ENCODE measurements around the gene TMEM170A. TPM values are rescaled to one million over a fixed set of nuclear protein-coding genes. Genes with fewer than 3 reads are reported as not detected.

The TMEM170A gene
- total RNA-seq, 1 experiment from 2014 or later: 46.8 TPM

GRCh38 chr16:75477680-75478473, 13.4 kb upstream of the TMEM170A start:
- Histone ChIP-seq H3K79me2 (ENCODE audit: insufficient read depth, low read length) (no peaks in the 10 kb centered on the region), H4K91ac (ENCODE audit: insufficient read length, low read depth, low read length) (no peak overlapping the region), H2BK15ac (ENCODE audit: low read depth, low read length) (no peak overlapping the region), H3K9ac (ENCODE audit: extremely low read depth, insufficient read length, low read length) (no peak overlapping the region), H3K27me3 (ENCODE audit: insufficient read depth, low read length) (no peaks in the 10 kb centered on the region), H3T11ph (ENCODE audit: low read length) (no peak overlapping the region), H3K18ac (ENCODE audit: insufficient read length, low read depth, low read length) (no peak overlapping the region), H3K23ac (ENCODE audit: insufficient read length, low read depth, low read length) (no peak overlapping the region), H3K4me2 (ENCODE audit: insufficient read depth, insufficient read length, low read length) (no peak overlapping the region), H2AFZ (ENCODE audit: low read length) (no peak overlapping the region), H3K27ac (ENCODE audit: insufficient read length, low read depth, low read length) (no peak overlapping the region), H2BK20ac (ENCODE audit: low read depth, low read length, poor library complexity, severe bottlenecking) (no peak overlapping the region), H3K4me1 (ENCODE audit: insufficient read depth, low read length) (no peaks in the 10 kb centered on the region), H3K56ac (ENCODE audit: insufficient read length, low read depth, low read length) (no peak overlapping the region), H3K14ac (ENCODE audit: insufficient read depth, low read length) (no peak overlapping the region), H3K4ac (ENCODE audit: low read depth, low read length) (no peak overlapping the region), H3K79me1 (ENCODE audit: insufficient read depth, low read depth, low read length, poor library complexity, severe bottlenecking) (no peaks in the 10 kb centered on the region), H2AK5ac (ENCODE audit: insufficient read length, low read length) (no peak overlapping the region), H3K9me3 (ENCODE audit: control insufficient read depth, low read depth, low read length) (no peaks in the 10 kb centered on the region), H2BK5ac (ENCODE audit: insufficient read length, low read length) (no peak overlapping the region), H3K23me2 (ENCODE audit: insufficient read length, low read depth, low read length, poor library complexity, severe bottlenecking) (no peaks in the 10 kb centered on the region), H4K20me1 (ENCODE audit: control insufficient read depth, insufficient read depth, insufficient read length) (no peaks in the 10 kb centered on the region), H2BK120ac (ENCODE audit: low read depth, low read length, poor library complexity, severe bottlenecking) (no peak overlapping the region), H4K5ac (ENCODE audit: insufficient read length, low read depth, low read length) (no peak overlapping the region), H4K8ac (replicated peaks; ENCODE audit: insufficient read length, low read depth, low read length) (no peak overlapping the region), H2BK12ac (ENCODE audit: insufficient read length, low read depth, low read length) (no peak overlapping the region)
- WGBS (ENCODE audit: extremely low coverage, insufficient read length, low lambda C conversion rate): no CpG with 5 or more reads among the region's 4 CpGs
- Mint-ChIP-seq H3K4me1 (peaks cover 5 to 9% of the 10 kb centered on the region in 2 experiments; a peak in 3 of 4 replicates), H3K36me3 (ENCODE audit: insufficient read depth in 1 of 3, low read depth in 3 of 3) (peaks cover 27 to 56% (median 47%) of the 10 kb centered on the region in 3 experiments), H3K27me3 (ENCODE audit: low read depth) (no peaks in the 10 kb centered on the region; the same call in 1 of the 2 replicates), H3K9me3 (no peaks in the 10 kb centered on the region), H3K4me3 (no peak overlapping the region), H3K27ac (peak overlapping the region in 2 of 3 experiments; percentile 1 to 74; a peak in 2 of 7 replicates)
- no peak for DNase-seq
- TF ChIP-seq, protein P1, sequence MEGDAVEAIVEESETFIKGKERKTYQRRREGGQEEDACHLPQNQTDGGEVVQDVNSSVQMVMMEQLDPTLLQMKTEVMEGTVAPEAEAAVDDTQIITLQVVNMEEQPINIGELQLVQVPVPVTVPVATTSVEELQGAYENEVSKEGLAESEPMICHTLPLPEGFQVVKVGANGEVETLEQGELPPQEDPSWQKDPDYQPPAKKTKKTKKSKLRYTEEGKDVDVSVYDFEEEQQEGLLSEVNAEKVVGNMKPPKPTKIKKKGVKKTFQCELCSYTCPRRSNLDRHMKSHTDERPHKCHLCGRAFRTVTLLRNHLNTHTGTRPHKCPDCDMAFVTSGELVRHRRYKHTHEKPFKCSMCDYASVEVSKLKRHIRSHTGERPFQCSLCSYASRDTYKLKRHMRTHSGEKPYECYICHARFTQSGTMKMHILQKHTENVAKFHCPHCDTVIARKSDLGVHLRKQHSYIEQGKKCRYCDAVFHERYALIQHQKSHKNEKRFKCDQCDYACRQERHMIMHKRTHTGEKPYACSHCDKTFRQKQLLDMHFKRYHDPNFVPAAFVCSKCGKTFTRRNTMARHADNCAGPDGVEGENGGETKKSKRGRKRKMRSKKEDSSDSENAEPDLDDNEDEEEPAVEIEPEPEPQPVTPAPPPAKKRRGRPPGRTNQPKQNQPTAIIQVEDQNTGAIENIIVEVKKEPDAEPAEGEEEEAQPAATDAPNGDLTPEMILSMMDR (conservative IDR thresholded peaks at IDR 0.05): no peak

All from H9 (cell line).